A673 (cell line): ENCODE data around the gene OSBPL1A.

Experiments used
- CTCF ChIP-seq: fragments of 300-800, 200-600 bp; sonication (generic); conservative IDR thresholded peaks from 2 replicates; pipeline ENCODE4 v1.5.1; 2017; ENCODE audit warnings: low read depth, mild to moderate bottlenecking, antibody characterized with exemption, low read length, moderate library complexity, mixed read lengths
- EZH2 ChIP-seq: fragments of 200-600 bp; sonication (generic); IDR thresholded peaks from 2 replicates; pipeline ENCODE4 v1.6.1; 2017; ENCODE audit warnings: borderline replicate concordance, low read depth, mild to moderate bottlenecking, mixed read lengths, antibody characterized with exemption, low read length; ENCODE audit not compliant: poor library complexity, severe bottlenecking

GRCh38 chr18:24417480-24417879, 19.9 kb upstream of the OSBPL1A start:
- TF ChIP-seq CTCF (no peak), EZH2 (no peak)
